ENCODE results near the gene IGSF5. TPM values are rescaled to one million over a fixed set of nuclear protein-coding genes. Genes with fewer than 3 reads are reported as not detected.

The IGSF5 gene
- polyA plus RNA-seq, 1 donor (not counting 4 experiments of a cell fraction or from before 2014, with no cell fraction given) = not detected

- H3K27ac ChIP-seq (ENCODE audit: control insufficient read depth, insufficient read depth, low read length) = no peak overlapping the region
- H3K4me2 ChIP-seq (ENCODE audit: control insufficient read depth, extremely low read depth, insufficient read depth, low read depth, low read length) = no peak overlapping the region
- H3K79me2 ChIP-seq (ENCODE audit: control insufficient read depth, insufficient read depth, low read length) = no peaks in the 10 kb centered on the region
- TF ChIP-seq, protein P1, sequence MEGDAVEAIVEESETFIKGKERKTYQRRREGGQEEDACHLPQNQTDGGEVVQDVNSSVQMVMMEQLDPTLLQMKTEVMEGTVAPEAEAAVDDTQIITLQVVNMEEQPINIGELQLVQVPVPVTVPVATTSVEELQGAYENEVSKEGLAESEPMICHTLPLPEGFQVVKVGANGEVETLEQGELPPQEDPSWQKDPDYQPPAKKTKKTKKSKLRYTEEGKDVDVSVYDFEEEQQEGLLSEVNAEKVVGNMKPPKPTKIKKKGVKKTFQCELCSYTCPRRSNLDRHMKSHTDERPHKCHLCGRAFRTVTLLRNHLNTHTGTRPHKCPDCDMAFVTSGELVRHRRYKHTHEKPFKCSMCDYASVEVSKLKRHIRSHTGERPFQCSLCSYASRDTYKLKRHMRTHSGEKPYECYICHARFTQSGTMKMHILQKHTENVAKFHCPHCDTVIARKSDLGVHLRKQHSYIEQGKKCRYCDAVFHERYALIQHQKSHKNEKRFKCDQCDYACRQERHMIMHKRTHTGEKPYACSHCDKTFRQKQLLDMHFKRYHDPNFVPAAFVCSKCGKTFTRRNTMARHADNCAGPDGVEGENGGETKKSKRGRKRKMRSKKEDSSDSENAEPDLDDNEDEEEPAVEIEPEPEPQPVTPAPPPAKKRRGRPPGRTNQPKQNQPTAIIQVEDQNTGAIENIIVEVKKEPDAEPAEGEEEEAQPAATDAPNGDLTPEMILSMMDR (optimal IDR thresholded peaks at IDR 0.05 in 1 of 3, IDR thresholded peaks at IDR 0.05 in 1 of 3, conservative IDR thresholded peaks at IDR 0.05 in 1 of 3; ENCODE audit: extremely low read depth in 1 of 3, insufficient read depth in 2 of 3, low read length in 3 of 3) = no peak
- TF ChIP-seq EZH2 (IDR thresholded peaks at IDR 0.05; ENCODE audit: low read length) = no peak
- H3K4me1 ChIP-seq (ENCODE audit: control insufficient read depth, extremely low read depth, insufficient read depth, low read length) = no peaks in the 10 kb centered on the region
- H4K20me1 ChIP-seq (ENCODE audit: control insufficient read depth, extremely low read depth, insufficient read depth, low read length) = no peaks in the 10 kb centered on the region
- no peaks in the 10 kb centered on the region for H3K27me3 ChIP-seq (ENCODE audit: control insufficient read depth, extremely low read depth, insufficient read depth, low read length)
- dilution Hi-C loops (cut with MboI; ENCODE audit: extremely low pct_ligation_motif_present, low sequenced_read_pairs) = no loop called here
- H2AFZ ChIP-seq (ENCODE audit: control insufficient read depth, low read length) = no peak overlapping the region
- H3K9me1 ChIP-seq (ENCODE audit: control insufficient read depth, extremely low read depth, insufficient read depth, low read length) = no peaks in the 10 kb centered on the region
- DNase-seq (ENCODE audit: low read depth, low spot score) (no peak), FAIRE-seq (no peak)
- no peaks in the 10 kb centered on the region for H3K9me3 ChIP-seq (ENCODE audit: control insufficient read depth, low read depth, low read length)
- H3K4me3 ChIP-seq (ENCODE audit: control insufficient read depth in 2 of 3, extremely low read depth in 1 of 3, insufficient read depth in 2 of 3, low read depth in 1 of 3, low read length in 3 of 3) = no peak overlapping the region
- H3K36me3 ChIP-seq (ENCODE audit: control insufficient read depth in 2 of 2, extremely low read depth in 1 of 2, insufficient read depth in 2 of 2, low read length in 2 of 2) = no peaks in the 10 kb centered on the region
- no peak overlapping the region for H3K9ac ChIP-seq (ENCODE audit: control insufficient read depth, extremely low read depth, insufficient read depth, low read length)
Measured at GRCh38 chr21:39825250-39825649, 80.3 kb downstream of the IGSF5 start.

GRCh38 chr21:39834543-39834942 lies 89.6 kb downstream of the IGSF5 start:
- Histone ChIP-seq H3K4me1 (ENCODE audit: control insufficient read depth, extremely low read depth, insufficient read depth, low read length) (no peaks in the 10 kb centered on the region), H3K4me3 (ENCODE audit: control insufficient read depth in 2 of 3, extremely low read depth in 1 of 3, insufficient read depth in 2 of 3, low read depth in 1 of 3, low read length in 3 of 3) (no peak overlapping the region), H3K27me3 (ENCODE audit: control insufficient read depth, extremely low read depth, insufficient read depth, low read length) (no peaks in the 10 kb centered on the region), H3K9ac (ENCODE audit: control insufficient read depth, extremely low read depth, insufficient read depth, low read length) (no peak overlapping the region), H2AFZ (ENCODE audit: control insufficient read depth, low read length) (no peak overlapping the region), H3K27ac (ENCODE audit: control insufficient read depth, insufficient read depth, low read length) (no peak overlapping the region), H3K9me1 (ENCODE audit: control insufficient read depth, extremely low read depth, insufficient read depth, low read length) (no peaks in the 10 kb centered on the region), H4K20me1 (ENCODE audit: control insufficient read depth, extremely low read depth, insufficient read depth, low read length) (no peaks in the 10 kb centered on the region), H3K9me3 (ENCODE audit: control insufficient read depth, low read depth, low read length) (no peaks in the 10 kb centered on the region), H3K36me3 (ENCODE audit: control insufficient read depth in 2 of 2, extremely low read depth in 1 of 2, insufficient read depth in 2 of 2, low read length in 2 of 2) (no peaks in the 10 kb centered on the region), H3K4me2 (ENCODE audit: control insufficient read depth, extremely low read depth, insufficient read depth, low read depth, low read length) (no peak overlapping the region), H3K79me2 (ENCODE audit: control insufficient read depth, insufficient read depth, low read length) (no peaks in the 10 kb centered on the region)
- no peak for FAIRE-seq
- TF ChIP-seq, protein P1 (optimal IDR thresholded peaks at IDR 0.05 in 1 of 3, IDR thresholded peaks at IDR 0.05 in 1 of 3, conservative IDR thresholded peaks at IDR 0.05 in 1 of 3; ENCODE audit: extremely low read depth in 1 of 3, insufficient read depth in 2 of 3, low read length in 3 of 3) = no peak
- dilution Hi-C loops (cut with MboI; ENCODE audit: extremely low pct_ligation_motif_present, low sequenced_read_pairs) = no loop called here
- DNase-seq (ENCODE audit: low read depth, low spot score) = no peak

All from keratinocyte (primary cell).